NB4 (cell line): ENCODE measurements around the gene CHMP1B.

Source experiments
- CTCF ChIP-seq: IDR thresholded peaks from one replicate; pipeline ENCODE4 v1.5.1; 2012; ENCODE audit warnings: low read depth, low read length
- MAX ChIP-seq: IDR thresholded peaks from 2 replicates; pipeline ENCODE4 v1.6.1; 2011; ENCODE audit warnings: low read depth, low read length
- MYC ChIP-seq: IDR thresholded peaks from 2 replicates; pipeline ENCODE4 v1.6.1; 2011; ENCODE audit warnings: low read depth, low read length
- POLR2A ChIP-seq: IDR thresholded peaks from 2 replicates; pipeline ENCODE4 v1.6.1; 2011; ENCODE audit warnings: mild to moderate bottlenecking; ENCODE audit not compliant: insufficient read length; ENCODE audit errors: extremely low read depth

GRCh38 chr18:11899063-11899462 is 47.9 kb downstream of the CHMP1B start:
- TF ChIP-seq CTCF: no peak
- no peak for TF ChIP-seq MYC
- no peak for TF ChIP-seq POLR2A
- no peak for TF ChIP-seq MAX
